NCI-H82 treated with DMSO at 0.1 percent for 48 hours (cell line): ENCODE results near the gene ACTG1.

ENCODE experiments used
- DNase-seq: peaks from one replicate; lab custom pipeline; 2025; ENCODE audit not compliant: unreplicated experiment; lab: John Stamatoyannopoulos, UW

Gene ACTG1

GRCh38 chr17:81518113-81518784, 5.7 kb upstream of the ACTG1 start:
- no peak for DNase-seq

GRCh38 chr17:81517339-81518112, 4.9 kb upstream of the ACTG1 start:
- DNase-seq = no peak

- no peak for DNase-seq
Observed at GRCh38 chr17:81517009-81517338, 4.4 kb upstream of the ACTG1 start.

- no peak for DNase-seq
Observed at GRCh38 chr17:81516439-81516838, 3.8 kb upstream of the ACTG1 start.

GRCh38 chr17:81515530-81516041, 3.0 kb upstream of the ACTG1 start:
- DNase-seq = no peak

- no peak for DNase-seq
Observed at GRCh38 chr17:81514739-81515529, 2.3 kb upstream of the ACTG1 start.

- no peak for DNase-seq
Observed at GRCh38 chr17:81514489-81514738, 1.8 kb upstream of the ACTG1 start.

- DNase-seq = no peak
Observed at GRCh38 chr17:81513753-81514488, 1.3 kb upstream of the ACTG1 start.

- no peak for DNase-seq
Observed at GRCh38 chr17:81513372-81513752, 763 bp upstream of the ACTG1 start.

- no peak for DNase-seq
Observed at GRCh38 chr17:81511804-81512561, 616 bp downstream of the ACTG1 start.

- DNase-seq = no peak
Observed at GRCh38 chr17:81511554-81511803, 1.1 kb downstream of the ACTG1 start.

GRCh38 chr17:81510785-81511553, 1.6 kb downstream of the ACTG1 start:
- no peak for DNase-seq

- no peak for DNase-seq
Observed at GRCh38 chr17:81509972-81510784, 2.4 kb downstream of the ACTG1 start.

- DNase-seq = no peak
Observed at GRCh38 chr17:81509207-81509971, 3.2 kb downstream of the ACTG1 start.

GRCh38 chr17:81508639-81509206, 3.9 kb downstream of the ACTG1 start:
- DNase-seq = no peak

- DNase-seq = no peak
Observed at GRCh38 chr17:81503619-81504018, 9.0 kb downstream of the ACTG1 start.

- no peak for DNase-seq
Observed at GRCh38 chr17:81502471-81503017, 10.1 kb downstream of the ACTG1 start.

GRCh38 chr17:81500047-81500446, 12.6 kb downstream of the ACTG1 start:
- DNase-seq = no peak
